Daoy (cell line): Measurements from ENCODE around the gene PNPLA3. TPM values are rescaled to one million over a fixed set of nuclear protein-coding genes. Genes with fewer than 3 reads are reported as not detected.

Source experiments
- DNase-seq: peaks from one replicate; pipeline ENCODE4 v3.0.0-alpha.2; 2015; ENCODE audit warnings: low read depth
- total RNA-seq: library from RNA; depleted of rRNA; stranded (reverse); fragments of >200 nt; shearing (Covaris generic); gene quantifications from 2 replicates; pipeline ENCODE4 v1.2.3, GENCODE V29; 2014

The PNPLA3 gene
- total RNA-seq, 1 experiment from 2014 or later = 4.2 TPM

GRCh38 chr22:43956805-43957463 lies 33.3 kb downstream of the PNPLA3 start:
- DNase-seq = no peak

- peak; percentile 48 for DNase-seq
Observed at GRCh38 chr22:43957871-43958270, 34.3 kb downstream of the PNPLA3 start.

GRCh38 chr22:43964314-43964857 lies 40.8 kb downstream of the PNPLA3 start:
- no peak for DNase-seq

- DNase-seq = no peak
Observed at GRCh38 chr22:43967069-43967468, 43.5 kb downstream of the PNPLA3 start.

DNA sequence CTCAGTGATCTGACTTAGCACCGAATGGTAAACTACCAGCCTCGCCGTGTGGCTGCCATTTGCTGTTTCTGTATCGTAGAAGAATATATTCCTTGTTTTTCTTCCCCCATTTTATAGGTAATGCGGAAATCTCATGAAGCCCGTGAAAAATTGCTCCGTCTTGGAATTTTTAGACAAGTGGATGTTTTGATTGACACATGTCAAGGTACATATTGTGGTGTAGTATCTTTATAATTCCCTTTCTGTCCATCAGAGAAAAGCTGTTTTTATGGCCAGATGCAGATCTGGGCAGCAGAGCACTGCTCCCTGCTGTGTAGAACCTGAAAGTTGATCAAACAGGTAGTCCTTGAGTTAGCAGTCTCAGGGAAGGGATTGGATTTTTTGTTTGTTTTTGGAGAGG lies 45.0 kb downstream of the PNPLA3 start:
- DNase-seq = no peak

- no peak for DNase-seq
Observed at GRCh38 chr22:43969021-43969878, 45.6 kb downstream of the PNPLA3 start.

DNA sequence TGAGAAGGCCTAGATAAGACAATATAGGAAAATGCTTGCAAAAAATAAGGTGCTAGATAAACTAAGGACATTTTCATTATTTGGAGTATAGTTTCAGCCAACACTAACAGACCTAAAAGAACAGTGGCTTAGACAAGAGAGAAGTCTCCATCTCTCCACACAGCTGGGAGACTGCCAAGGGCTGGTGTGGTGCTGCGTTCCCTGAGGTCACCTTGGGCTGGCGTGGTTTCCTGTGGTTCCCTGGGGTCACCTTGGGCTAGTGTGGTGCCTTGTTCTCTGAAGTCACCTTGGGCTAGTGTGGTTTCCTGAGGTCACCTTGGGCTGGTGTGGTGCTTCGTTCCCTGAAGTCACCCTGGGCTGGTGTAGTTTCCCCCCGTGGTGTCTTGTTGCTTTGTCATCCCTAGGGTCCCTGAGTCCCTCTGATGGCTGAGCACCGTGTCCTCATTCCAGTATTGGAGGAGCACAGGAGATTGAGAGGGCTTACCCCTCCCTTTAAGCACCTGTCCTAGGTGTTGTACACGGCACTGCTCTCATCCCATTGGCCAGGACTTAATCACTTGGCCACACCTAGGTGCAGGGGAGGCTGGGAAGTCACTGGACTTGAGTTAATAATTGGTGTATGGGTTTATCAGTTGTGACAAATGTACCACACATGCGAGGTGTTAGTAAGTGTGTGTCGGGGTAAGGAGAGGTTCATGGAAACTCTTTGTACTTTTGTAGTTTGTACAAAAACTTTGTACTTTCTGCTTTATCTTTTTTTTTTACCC lies 46.6 kb downstream of the PNPLA3 start:
- DNase-seq = no peak

DNA sequence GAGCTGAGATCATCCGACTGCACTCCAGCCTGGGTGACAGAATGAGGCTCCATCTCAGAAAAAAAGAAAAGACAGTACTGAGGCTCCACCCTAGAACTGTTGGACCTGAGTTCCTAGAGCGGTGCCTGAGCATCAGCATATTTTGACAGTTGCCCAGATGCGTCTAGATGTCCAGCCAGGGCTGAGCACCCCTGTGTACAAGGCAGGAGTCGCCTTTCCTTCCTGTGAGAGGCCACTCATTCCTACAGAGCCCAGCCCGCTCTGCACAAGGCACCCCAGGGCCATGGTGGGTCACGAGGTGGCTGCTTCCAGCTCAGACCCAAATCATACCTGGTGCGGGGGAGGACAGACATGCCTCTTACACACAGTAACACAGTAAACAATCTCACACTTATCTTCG lies 47.5 kb downstream of the PNPLA3 start:
- DNase-seq = no peak

GRCh38 chr22:43972931-43973462 lies 49.4 kb downstream of the PNPLA3 start:
- no peak for DNase-seq

DNA sequence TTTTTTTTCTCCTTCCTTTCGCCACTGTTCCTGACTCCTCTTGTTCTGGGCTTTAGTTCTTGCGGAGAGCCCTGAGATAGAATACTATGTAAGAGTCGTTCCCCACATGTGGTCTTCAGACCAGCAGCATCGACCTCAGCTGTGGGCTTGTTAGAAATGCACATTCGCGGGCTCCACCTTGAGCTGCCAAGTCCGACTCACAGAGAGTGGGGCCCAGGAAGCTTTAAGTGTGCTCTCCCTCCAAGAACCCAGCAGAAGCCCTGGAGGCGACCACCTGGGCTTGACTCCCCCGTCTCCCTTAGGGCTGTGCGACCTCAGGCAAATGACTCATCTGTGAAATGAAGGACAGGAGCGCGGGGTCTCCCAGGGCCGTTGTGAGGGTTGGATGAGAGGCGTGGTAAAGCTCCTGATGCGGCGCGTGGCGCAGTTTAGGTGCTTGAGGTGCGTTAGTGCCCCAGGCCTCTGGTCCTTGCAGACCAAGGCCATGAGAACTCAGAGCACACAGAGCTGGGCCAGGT lies 50.5 kb downstream of the PNPLA3 start:
- no peak for DNase-seq

GRCh38 chr22:43975041-43975440 lies 51.4 kb downstream of the PNPLA3 start:
- DNase-seq = no peak

DNA sequence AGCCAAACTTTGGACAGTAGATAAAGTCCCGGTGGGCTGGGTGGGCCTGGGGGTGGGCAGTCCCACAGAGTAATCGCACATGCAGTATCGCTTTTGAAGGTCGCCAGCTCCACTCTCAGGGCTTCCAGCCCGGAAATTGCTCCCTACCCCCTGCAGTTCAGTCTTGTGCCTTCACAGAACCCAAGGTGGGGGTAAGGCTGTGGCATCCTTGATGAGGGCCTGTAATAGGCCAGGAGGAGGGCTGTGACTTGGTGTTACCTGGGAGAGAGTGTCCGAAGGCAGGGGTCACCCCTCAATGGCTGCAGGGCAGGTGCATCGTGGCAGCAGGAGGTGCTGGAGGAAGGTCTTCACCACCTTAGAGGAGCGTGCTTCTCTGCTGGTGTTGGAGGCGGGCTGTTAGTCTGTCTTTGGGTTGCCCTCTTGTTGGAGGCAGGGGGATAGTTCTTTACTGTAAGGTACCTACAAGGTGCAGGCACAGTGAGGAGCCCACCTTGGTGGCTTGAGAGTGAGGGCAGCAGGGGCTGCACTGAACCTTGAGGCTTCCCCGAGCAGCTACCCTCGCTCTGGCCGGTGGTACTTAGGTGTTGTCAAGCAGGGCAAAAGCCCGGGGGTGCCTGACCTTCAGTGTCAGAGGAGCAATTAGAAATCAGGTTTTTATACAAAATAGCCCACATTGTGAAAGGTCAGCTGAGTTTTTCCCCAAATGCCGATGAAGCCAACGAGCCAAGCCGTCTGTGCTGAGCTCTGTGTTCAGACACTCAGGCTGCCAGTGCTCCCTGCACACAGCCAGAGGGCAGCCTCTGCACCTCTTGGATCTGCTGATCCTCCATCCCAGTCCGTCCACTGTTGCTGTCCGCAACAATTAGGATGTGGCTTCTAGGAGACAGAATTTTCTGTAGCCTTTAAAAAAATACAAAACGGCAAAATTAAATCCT lies 53.5 kb downstream of the PNPLA3 start:
- DNase-seq = no peak

- DNase-seq = no peak
Observed at GRCh38 chr22:43978558-43978957, 55.0 kb downstream of the PNPLA3 start.

GRCh38 chr22:43980579-43980978 lies 57.0 kb downstream of the PNPLA3 start:
- no peak for DNase-seq

- no peak for DNase-seq
Observed at GRCh38 chr22:43980996-43981395, 57.4 kb downstream of the PNPLA3 start.

GRCh38 chr22:43983808-43984207 lies 60.2 kb downstream of the PNPLA3 start:
- DNase-seq = no peak

GRCh38 chr22:43985532-43985931 lies 61.9 kb downstream of the PNPLA3 start:
- no peak for DNase-seq

DNA sequence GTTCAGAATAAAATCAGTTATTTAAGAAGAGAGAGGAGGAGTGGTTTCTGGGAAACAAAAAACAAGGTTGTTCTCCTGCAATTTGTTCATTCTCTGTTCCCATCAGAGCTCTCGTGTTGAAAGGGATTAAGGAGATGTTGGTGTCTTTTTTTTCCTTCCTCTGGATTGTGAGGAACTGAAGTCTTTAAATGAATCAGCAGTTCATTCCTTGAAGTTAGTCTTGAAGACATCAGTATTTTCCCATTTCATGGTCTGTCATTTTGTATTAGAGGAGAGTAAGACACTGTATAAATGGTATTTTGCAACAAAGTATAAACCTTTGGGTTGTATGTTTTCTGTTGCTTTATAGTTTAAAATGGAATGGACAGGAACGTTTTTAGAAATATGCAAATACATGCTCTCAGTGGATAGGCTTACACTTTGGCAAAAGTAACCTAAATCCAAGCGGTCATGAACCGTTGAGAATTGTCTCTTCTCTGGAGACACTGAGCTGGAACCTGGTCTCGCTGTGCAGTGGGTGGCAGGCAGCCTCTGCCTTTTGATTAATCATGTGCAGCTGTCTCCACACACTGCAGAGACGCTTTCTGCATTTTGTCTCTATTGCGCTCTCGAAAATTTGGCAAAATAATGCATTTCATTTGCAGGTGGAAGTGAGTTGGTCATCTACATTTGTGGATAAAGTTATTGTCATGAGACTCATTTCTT lies 64.7 kb downstream of the PNPLA3 start:
- DNase-seq = no peak

DNA sequence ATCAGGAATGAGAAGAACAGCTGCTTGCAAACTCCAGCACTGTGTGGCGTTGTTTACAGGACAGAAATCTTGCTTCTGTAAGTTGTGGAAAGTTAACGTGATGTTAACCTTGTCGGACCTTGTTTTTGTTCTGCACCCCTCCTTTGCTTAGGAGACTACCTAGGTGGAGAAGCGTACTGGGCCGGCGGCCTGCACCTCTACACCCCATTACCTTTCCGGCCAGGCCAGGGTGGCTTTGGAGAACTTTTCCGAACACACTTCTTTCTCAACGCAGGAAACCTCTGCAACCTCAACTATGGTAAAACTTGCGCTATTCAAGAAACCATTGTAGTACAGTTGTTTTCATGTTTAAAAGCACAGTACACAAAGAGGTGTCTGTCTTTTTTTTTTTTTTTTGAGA lies 65.4 kb downstream of the PNPLA3 start:
- no peak for DNase-seq

- no peak for DNase-seq
Observed at GRCh38 chr22:43990044-43990443, 66.4 kb downstream of the PNPLA3 start.
